ENCODE measurements around the gene GSTM2.
A peak's percentile ranks its signal among the peaks of the same experiment; 100 is the strongest.
"Not testable (repeated sequence)": the region's sequence is repeated elsewhere in the genome, so short reads cannot be mapped to it uniquely, and the experiment has no call there.

Gene GSTM2

DNA sequence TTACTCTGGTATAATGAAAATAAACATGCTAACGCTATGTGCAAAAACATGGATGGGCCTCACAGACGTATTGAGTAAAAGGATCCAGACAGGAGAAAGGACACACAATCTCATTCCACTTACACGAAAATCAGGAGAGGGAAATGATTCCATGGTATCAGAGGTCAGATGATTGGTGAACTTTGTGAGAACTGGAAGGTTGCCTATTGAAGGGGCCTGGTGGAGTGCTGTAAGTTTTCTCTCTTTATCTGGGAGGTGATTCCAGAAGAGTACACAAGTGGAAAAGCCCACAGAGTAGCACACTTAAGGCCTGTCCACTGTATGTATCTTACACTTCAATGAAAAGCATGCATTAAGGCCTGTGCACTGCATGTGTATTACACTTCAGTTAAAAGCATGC is 9.6 kb downstream of the GSTM2 start:
- DNase-seq (ENCODE audit: low spot score): no peak

DNA sequence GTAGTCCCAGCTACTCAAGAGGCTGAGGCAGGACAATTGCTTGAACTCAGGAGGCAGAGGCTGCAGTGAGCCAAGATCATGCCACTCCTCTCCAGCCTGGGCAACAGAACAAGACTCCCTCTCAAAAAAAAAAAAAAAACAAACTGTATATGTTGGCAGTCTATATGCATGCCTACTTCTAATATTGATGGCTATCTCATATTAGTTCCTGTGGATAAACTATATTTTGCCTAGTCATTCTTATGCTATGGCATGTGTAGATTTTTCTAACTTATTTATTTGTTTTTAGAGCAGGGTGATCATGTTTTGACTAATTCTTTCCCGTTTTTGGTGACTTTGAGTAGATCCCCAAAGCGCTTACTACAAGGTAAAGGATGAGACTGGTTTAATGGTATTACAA is 10.8 kb downstream of the GSTM2 start:
- DNase-seq (ENCODE audit: low spot score): not testable (repeated sequence)

DNA sequence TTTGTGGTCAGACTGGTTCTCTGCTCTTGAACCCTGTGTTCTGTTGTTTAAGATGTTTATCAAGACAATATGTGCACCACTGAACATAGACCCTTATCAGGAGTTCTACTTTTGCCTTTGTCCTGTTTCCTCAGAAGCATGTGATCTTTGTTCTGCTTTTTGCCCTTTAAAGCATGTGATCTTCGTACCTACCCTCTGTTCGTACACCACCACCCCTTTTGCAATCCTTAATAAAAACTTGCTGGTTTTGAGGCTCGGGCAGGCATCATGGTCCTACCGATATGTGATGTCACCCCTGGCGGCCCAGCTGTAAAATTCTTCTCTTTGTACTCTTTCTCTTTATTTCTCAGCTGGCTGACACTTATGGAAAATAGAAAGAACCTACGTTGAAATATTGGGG is 16.9 kb downstream of the GSTM2 start:
- DNase-seq (ENCODE audit: low spot score): not testable (repeated sequence)

DNA sequence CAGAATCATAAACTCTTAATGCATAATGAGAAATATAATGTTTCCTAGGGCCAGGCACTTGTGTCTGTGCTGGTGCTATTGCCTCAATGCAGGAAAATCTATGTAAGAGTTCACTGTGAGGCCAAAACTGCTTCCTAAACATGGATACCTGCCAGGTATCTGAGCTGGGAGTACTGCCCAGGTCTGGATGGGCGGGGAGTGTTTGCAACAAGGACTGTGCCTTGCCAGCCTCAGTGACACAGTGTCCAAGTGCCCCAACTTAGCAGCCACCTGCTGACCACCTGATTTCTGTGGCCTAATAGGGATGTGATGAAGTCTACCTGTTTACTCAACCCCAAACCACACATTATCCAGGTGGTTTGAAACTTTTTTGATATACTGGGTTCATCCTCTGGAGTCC is 17.5 kb downstream of the GSTM2 start:
- DNase-seq (ENCODE audit: low spot score): not testable (repeated sequence)

DNA sequence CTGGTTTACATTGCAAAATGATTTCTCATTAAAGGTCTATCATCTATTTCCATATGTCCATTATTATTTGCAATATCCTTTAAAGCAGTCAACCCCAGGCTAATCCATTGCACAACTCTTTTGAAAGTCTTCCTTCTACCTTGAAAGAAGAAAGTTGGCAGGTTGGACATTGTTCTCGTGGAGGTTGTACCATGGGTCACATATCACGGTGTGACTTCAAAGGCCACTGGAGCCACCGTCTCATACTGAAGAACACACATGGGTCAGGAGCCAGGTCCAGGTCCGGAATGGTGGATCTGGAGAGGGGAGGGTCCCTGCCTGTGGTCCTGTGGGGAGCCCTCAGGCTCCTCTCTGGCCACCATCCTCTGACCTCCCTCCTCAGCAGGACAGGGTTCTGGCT is 18.0 kb downstream of the GSTM2 start:
- DNase-seq (ENCODE audit: low spot score): not testable (repeated sequence)

GRCh38 chr1:109687109-109687508 is 19.3 kb downstream of the GSTM2 start:
- DNase-seq (ENCODE audit: low spot score): not testable (repeated sequence)

DNA sequence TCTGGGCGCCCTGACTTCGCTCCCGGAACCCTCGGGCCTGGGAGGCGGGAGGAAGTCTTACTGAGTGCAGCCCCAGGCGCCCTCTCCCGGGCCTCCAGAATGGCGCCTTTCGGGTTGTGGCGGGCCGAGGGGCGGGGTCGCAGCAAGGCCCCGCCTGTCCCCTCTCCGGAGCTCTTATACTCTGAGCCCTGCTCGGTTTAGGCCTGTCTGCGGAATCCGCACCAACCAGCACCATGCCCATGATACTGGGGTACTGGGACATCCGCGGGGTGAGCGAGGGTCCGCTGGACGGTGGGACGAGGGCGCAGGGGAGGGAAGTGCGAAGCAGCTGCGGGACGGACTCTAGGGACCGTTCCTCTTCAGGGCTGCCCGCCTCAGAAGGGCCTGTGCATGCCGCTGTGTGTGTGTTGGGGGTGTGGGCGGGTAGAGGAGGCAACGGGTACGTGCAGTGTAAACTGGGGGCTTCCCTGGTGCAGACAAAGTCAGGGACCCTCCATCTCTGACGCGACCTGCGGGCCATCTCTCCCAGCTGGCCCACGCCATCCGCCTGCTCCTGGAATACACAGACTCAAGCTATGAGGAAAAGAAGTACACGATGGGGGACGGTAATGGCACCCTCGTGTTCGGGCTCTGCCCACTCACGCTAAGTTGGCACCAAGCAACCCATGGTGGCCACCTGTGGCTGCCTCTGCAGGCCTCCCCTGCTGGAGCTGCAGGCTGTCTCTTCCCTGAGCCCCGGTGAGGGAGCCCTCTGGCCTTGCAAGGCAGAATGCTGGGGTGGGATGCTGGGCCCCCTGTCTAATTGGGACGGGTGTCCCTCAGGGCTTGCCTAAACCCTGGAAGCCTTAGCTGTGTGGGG is 20.0 kb downstream of the GSTM2 start, which contains the start of gene GSTM1:
TSS of gene GSTM1 (plus strand) at position 177 of the 859 bp plus-strand sequence. CDS start at position 234, 57 bp downstream.
- peak; percentile 79 for DNase-seq (ENCODE audit: low spot score)

DNA sequence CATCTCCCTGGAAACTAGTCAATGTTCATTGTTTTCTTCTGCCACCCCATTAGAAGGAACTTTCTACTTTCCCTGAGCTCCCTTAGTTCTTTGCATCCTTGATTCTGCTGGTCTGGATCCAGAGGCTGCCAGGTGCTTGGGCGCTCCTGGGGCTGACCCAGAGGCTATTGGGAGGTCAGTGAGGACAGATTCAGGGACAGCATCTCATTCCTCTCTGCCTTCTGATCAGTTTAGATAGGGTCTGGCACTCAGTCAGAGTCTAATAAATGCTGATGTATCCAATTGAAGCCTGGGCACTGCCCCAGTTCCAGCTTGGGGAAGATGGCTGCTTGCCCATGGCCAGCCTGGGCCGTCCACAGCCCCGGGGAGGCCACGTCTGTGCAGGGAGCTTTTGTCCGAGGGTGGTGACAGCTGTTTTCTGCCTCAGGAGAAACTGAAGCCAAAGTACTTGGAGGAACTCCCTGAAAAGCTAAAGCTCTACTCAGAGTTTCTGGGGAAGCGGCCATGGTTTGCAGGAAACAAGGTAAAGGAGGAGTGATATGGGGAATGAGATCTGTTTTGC is 22.1 kb downstream of the GSTM2 start:
- peak; percentile 26 for DNase-seq (ENCODE audit: low spot score)

- peak; percentile 27 for DNase-seq (ENCODE audit: low spot score)
Measured at GRCh38 chr1:109691759-109692158, 23.9 kb downstream of the GSTM2 start.

GRCh38 chr1:109694400-109694799 is 26.5 kb downstream of the GSTM2 start:
- DNase-seq (ENCODE audit: low spot score): not testable (repeated sequence)

DNA sequence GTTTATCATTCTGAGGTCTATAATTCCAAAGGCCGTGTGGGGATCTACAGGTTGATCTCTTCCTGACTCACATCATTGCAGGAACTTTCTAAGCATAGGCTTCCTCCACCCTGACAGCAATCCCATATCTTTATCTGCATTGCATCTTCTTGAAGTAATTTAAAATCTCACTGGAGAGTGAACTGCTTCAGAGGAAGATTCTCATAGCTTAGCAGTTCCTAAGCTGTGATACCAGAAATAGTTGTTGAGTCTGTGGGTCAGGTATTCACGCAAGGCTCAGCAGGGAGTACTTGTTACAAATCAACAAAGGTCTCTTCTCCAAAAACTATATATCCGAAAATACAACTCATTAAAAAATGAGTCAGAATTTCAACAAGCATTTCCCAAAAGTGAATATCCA is 27.3 kb downstream of the GSTM2 start:
- not testable (repeated sequence) for DNase-seq (ENCODE audit: low spot score)

DNA sequence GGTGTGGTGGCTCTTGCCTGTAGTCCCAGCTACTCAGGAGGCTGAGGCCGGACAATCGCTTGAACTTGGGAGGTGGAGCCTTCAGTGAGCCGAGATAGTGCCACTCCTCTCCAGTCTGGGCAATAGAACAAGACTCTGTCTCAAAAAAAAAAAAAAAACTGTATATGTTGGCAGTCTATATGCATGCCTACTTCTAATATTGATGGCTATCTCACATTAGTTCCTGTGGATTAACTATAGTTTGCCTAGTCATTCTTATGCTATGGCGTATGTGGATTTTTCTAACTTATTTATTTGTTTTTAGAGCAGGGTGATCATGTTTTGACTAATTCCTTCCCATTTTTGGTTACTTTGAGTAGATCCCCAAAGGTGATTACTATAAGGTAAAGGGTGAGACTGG is 29.2 kb downstream of the GSTM2 start:
- DNase-seq (ENCODE audit: low spot score): no peak

- not testable (repeated sequence) for DNase-seq (ENCODE audit: low spot score)
Measured at GRCh38 chr1:109697861-109698260, 30.0 kb downstream of the GSTM2 start.

DNA sequence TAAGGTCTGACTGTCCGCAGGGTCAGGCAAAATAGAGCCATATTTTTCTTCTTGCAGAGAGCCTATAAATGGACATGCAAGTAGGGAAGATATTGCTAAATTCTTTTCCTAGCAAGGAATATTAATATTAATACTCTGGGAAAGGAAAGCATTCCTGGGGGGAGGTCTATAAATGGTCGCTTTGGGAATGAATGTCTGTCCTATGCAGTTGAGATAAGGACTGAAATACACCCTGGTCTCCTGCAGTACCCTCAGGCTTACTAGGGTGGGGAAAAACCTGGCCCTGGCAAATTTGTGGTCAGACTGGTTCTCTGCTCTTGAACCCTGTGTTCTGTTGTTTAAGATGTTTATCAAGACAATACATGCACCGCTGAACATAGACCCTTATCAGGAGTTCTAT is 35.1 kb downstream of the GSTM2 start:
- not testable (repeated sequence) for DNase-seq (ENCODE audit: low spot score)

DNA sequence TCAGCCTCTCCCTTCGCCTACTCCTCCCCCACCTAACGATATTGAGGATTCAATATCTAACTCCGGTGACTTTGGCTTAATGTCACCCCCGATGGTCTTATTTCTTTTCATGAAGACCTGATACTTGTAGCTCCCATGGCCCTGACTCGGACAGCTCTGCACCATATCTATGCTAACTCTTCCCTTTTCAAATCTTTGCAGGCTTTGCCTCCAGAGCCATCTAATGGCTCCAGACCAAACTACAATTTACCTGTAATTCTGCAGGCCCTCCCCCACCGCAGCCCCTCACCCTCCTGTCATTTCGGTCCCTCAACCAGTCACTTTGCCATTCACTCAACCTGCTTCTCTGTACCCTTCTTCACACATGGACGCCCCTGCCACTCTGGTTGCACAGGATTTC is 36.3 kb downstream of the GSTM2 start:
- no peak for DNase-seq (ENCODE audit: low spot score)

GRCh38 chr1:109705411-109705810 is 37.6 kb downstream of the GSTM2 start:
- DNase-seq (ENCODE audit: low spot score): no peak

- not testable (repeated sequence) for DNase-seq (ENCODE audit: low spot score)
Measured at GRCh38 chr1:109708949-109709348, 41.1 kb downstream of the GSTM2 start.

GRCh38 chr1:109709822-109710221 is 42.0 kb downstream of the GSTM2 start:
- not testable (repeated sequence) for DNase-seq (ENCODE audit: low spot score)

DNA sequence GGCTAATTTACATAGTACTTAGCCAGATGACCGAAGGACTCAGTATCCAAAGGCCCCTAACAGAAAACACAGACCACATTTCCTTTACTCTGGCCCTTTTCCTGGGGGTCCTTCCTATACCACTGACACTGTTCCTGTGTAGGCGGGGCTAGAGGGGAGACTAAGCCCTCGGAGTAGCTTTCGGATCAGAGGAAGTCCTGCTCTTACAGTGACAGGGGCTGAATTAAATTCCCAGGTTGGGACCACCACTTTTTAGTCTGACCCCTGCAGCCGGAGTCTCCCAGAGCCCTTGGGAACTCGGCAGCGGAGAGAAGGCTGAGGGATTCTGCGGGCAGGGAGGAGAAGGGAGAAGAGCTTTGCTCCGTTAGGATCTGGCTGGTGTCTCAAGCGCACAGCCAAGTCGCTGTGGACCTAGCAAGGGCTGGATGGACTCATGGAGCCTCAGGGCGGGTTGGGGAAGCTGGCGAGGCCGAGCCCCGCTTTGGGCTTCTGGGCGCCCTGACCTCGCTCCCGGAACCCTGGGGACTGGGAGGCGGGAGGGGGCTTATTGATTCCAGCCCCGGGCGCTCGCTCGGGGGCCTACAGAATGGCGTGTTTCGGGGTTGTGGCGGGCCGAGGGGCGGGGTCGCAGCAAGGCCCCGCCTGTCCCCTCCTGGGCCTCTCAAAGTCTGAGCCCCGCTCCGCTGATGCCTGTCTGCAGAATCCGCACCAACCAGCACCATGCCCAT is 43.9 kb downstream of the GSTM2 start, which contains the start of gene GSTM5:
TSS of gene GSTM5 (plus strand) at position 659 of the 728 bp plus-strand sequence. CDS start at position 721, 62 bp downstream.
- not testable (repeated sequence) for DNase-seq (ENCODE audit: low spot score)

DNA sequence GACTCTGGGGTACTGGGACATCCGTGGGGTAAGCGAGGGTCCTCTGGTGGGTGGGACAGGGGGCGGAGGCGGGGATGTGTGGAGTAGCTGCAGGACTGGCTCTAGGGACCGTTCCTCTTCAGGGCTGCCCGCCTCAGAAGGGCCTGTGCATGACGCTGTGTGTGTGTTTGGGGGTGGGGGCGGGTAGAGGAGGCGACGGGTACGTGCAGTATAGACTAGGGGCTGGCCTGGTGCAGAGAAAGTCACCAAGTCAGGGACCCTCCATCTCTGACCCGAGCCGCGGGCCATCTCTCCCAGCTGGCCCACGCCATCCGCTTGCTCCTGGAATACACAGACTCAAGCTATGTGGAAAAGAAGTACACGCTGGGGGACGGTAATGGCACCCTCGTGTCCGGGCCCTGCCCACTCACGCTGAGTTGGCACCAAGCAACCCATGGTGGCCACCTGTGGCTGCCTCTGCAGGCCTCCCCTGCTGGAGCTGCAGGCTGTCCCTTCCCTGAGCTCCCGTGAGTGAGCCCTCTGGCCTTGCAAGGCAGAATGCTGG is 44.5 kb downstream of the GSTM2 start:
- DNase-seq (ENCODE audit: low spot score): no peak

- no peak for DNase-seq (ENCODE audit: low spot score)
Measured at GRCh38 chr1:109713636-109714035, 45.8 kb downstream of the GSTM2 start.

DNA sequence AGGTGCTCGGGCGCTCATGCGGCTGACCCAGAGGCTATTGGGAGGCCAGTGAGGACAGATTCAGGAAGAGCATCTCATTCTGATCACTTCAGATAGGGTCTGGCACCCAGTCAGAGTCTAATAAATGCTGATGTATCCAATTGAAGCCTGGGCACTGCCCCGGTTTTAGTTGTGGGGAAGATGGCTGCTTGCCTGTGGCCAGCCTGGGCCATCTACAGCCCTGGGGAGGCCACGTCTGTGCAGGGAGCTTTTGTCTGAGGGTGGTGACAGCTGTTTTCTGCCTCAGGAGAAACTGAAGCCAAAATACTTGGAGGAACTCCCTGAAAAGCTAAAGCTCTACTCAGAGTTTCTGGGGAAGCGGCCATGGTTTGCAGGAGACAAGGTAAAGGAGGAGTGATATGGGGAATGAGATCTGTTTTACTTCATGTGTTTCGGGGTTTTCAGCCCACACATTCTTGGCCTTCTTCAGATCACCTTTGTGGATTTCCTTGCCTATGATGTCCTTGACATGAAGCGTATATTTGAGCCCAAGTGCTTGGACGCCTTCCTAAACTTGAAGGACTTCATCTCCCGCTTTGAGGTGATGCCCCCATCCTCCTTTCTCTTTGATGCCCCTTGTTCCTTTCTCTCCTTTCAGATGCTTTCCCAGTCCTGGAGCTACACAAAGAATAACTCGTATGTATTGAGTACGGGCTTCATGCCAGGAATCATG is 47.0 kb downstream of the GSTM2 start:
- no peak for DNase-seq (ENCODE audit: low spot score)
